Activated CD8-positive, alpha-beta memory T cell treated with anti-CD3 and anti-CD28 coated beads for 48 hours (primary cell): ENCODE data around the gene UNG.
"Not testable (repeated sequence)": the region's sequence is repeated elsewhere in the genome, so short reads cannot be mapped to it uniquely, and the experiment has no call there.

Source experiments
- DNase-seq, 3 experiments: peaks; one replicate each; pipeline ENCODE4 v3.0.0-alpha.2; 2020; ENCODE audit warnings: low read depth in 2 of 3, low spot score in 2 of 3

The UNG gene

DNA sequence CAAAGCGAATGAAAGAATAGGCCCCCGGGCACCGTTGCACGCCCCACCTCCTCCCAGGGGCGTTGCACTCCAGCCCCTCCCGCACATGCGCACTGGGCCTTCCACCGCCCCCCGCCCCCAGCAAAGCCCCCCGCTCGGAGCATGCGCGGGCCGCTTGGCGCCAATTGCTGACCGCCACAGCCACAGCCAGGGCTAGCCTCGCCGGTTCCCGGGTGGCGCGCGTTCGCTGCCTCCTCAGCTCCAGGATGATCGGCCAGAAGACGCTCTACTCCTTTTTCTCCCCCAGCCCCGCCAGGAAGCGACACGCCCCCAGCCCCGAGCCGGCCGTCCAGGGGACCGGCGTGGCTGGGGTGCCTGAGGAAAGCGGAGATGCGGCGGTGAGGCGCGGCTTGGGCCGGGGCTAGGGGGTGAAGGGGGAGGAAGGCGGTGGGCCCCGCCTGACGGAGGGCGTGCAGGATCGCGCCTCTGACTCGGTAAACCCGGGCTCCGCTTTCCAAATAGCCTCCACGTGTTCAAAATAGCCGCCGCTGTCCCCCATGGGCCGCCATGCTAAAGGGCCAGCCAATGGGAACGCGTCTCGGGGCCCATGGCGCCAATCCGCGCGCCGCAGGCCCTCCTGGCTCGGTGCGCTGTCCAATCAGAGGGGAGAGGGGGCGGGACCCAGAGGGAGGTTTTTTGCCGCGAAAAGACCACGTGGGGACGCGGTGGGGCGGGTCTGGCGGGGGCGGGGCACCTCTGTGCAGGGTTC is at the start of gene UNG:
TSS of gene UNG (plus strand) at position 163 of the 748 bp plus-strand sequence. CDS start at position 246, 83 bp downstream.
- peak; percentile 89 to 95 (median 93) for DNase-seq

DNA sequence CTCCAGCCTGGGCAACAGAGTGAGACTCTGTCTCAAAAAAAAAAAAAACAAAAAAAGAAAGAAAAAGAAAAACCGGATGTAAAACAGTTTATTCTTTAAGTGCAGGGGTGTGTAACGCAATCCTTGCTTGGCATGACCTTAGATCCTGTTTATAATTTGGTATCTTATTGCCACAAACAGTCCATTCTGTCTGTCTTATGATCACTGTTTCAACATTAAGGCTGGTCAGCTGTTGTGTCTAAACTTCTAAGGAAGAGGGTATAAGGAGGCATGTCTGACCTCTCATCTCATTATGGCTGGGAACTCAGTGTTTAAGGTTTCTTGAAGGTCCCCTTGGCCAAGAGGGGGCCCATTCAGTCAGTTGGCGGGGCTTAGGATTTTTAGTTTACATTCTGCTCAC is 48.7 kb upstream of the UNG start:
- not testable (repeated sequence) for DNase-seq

DNA sequence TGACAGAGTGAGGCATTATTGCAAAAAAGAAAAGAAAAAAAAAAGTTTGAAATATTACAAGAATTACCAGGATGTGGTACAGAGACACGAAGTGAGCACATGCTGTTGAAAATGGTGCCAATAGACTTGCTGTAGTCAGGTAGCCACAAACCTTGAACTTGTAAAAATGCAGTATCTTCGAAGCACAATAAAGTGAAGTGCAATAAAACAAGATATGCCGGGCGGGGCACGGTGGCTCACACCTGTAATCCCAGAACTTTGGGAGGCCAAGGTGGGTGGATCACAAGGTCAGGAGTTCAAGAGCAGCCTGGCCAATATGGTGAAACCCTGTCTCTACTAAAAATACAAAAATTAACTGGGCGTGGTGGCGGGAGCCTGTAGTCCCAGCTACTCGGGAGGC is 47.6 kb upstream of the UNG start:
- DNase-seq: not testable (repeated sequence)

DNA sequence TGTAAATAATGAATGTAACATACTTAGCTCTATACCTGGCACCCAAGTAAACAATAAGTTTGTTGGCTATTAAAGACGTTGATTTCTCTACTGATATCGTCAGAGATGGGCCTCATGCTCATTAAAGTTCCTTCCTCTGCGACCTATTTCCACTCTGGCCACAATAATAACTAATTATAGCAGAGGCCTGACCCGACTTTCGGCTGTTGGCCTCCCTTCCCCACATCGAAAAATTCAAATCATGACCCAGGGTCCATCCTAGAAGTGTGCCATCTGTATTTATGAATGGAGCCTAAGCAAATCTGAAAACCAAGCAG is 45.3 kb upstream of the UNG start:
- no peak for DNase-seq

DNA sequence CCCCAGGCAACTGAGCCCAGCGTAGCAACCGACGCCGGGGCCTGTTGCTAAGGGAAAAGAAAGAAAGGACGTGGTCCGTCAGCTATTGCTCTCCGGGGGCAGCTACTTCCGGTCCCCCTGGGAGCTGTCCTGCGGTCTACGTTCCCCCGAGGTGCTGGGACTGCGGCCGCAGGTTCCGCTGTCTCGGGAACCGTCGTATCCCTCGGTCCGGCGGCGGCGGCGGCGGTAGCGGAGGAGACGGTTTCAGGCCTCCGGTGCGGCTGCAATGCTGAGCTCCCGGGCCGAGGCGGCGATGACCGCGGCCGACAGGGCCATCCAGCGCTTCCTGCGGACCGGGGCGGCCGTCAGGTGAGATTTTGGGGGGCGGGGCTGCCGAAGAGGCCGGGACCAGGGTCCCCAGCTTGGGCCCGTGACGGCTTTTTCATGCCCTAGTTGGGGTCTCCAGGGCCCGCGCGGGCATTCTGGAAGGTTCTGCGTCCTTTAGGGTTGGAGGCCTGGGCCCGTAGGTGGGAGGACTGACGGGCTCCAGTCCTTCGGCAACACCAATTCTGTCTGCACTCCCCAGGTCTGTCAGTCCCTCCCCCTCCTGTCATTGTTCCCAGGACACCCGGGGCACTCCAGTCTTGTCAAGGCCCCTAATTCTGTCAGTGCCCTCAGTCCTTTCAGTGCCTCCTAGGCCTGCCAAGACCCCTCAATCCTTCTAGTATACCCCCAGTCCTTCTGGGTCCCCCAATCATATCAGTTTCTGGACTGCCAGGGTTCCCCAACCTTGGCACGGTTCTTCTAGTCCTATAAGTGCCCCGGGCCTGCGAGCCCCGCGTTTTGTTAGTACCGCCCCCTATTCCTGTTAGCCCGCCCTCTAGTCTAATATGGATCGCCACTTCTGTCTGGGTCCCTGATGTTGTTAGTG is 44.7 kb upstream of the UNG start, which contains the start of gene USP30:
TSS of gene USP30 (plus strand) at position 163 of the 910 bp plus-strand sequence. CDS start at position 266, 103 bp downstream.
- peak; percentile 57 to 66 (median 65) for DNase-seq

DNA sequence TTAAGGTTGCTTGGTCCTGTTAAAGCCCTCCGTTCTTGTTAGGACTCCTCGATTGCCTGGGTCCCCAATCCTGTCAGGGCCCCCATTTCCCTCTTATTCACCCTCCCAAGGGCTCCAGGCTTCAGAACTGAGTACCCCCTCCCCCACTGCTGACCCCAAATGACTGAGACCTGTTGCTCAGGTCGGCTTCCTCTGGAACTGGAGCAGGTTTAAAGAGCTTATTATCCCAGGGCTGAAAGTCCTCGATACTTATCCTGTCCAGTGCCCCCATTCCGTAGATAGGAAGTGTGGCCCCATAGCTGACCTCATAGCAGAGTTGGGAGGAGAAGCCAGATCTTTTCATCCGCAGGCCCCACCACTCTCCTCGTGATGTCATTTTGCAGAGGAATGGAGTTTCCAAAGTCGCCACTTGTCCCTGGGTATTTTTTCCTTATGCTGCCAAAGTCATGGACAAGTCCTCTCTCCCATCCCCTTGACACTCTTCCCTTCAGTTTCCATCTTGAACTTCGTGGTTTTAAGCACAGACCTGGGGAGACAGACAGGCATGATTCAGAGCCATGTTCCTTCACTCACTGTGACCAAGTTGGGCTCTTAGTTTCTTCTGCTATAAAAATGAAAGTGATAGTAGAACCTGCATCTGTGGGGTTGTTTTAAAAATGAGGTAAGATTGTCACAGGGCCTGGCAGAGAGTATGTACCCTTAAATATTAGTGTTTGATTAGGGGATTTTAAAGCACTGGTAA is 43.8 kb upstream of the UNG start:
- no peak for DNase-seq

DNA sequence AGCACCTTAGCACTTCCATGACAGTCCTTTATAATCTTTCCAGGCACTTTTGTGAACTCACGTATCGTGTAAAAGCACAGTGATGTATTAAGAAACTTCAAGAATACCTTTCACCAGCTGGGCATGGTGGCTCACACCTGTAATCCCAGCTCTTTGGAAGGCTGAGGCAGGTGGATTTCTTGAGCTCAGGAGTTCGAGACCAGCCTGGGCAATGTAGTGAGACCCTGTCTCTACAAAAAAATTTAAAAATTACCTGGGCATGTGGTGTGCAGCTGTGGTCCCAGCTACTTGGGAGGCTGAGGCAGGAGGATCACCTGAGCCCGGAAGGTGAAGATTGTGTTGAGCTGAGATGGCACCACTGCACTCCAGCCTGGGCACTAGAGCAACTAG is 43.3 kb upstream of the UNG start:
- not testable (repeated sequence) for DNase-seq

DNA sequence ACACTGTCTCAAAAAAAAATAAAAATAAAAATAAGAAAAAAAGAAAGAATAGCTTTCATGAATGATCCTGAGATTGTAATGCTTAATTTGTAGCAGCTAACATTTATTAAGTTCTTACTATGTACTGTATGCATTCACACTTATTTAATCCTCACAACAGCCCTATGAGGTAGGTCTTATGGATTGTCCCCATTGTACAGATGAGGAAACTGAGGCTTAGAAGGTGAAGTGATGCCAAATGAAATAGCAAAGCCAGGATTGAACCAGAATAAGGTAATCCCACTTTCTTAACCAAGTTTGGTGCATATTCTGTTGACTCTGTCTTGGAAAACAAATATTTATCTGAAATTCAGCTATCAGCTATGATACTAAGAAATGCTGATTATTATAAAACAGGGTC is 42.9 kb upstream of the UNG start:
- DNase-seq: no peak

DNA sequence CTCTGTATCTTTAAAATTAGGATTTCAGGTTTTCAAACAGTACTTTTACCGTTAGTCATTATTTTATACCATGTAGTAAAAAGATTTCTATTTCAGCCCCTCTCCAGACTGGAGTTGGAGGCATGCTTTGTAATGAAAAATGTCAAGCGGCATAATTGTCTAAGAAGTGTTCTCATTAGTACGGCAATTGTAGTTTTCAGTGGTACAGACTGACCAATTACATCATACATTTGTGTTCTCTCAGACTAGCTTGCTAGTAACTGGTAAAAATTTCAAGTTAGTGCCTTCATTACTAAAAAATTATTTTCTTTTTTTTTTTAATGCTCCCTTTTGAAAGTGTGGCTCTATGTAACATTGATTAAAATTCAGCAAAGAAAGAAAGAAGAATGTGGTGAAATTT is 40.5 kb upstream of the UNG start:
- DNase-seq: no peak

DNA sequence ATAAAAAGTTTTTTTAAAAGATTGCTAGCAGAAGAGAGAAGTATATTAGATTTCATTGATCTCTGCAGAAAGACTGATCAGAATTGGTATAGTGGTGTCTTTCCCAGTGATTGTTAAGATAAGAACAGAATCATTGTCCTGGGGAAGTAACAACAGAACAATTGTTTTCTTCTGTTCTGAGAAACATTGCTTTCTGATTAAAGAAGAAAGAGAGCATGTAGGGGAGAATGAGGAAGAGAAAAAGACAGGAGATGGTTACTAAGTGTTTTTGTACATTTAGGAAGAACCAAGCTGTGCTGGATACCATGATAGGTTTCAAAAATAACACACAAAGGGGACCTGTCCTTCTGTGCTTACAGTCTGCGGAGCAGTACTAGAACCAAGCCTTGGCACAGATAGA is 40.0 kb upstream of the UNG start:
- DNase-seq: no peak

DNA sequence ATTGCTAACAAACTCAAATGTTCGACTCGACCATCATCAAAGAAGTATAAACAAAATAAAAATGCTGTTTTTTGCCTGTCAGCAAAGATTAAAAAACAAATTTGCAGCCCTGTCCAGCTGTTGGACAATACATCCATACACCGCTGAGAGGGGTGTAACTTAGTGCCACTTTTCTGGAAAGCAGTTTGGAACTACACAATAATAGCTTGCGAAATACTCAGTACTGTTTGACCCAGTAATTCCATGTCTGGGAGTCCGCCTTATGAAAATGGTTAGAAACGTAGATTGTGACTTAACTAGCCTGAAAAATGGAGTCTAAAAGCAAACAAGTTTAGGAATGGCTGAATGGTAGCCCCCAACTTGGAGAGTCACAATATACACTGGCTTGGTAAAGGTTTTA is 38.6 kb upstream of the UNG start:
- DNase-seq: no peak

DNA sequence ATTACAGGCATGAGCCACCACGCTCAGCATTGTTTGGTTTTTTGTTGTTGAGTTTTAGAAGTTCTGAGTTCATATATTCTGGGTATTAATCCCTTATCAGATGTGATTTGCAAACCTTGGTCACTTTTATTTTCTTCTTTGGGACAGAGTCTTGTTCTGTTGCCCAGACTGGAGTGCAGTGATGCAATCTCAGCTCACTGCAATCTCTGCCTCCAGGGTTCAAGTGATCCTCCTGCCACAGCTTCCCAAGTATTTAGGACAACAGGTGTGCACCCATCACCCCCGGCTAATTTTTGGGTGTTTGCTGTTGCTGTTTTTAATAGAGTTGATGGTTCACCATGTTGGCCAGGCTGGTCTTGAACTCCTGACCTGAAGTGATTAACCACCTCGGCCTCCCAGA is 33.3 kb upstream of the UNG start:
- DNase-seq: no peak

DNA sequence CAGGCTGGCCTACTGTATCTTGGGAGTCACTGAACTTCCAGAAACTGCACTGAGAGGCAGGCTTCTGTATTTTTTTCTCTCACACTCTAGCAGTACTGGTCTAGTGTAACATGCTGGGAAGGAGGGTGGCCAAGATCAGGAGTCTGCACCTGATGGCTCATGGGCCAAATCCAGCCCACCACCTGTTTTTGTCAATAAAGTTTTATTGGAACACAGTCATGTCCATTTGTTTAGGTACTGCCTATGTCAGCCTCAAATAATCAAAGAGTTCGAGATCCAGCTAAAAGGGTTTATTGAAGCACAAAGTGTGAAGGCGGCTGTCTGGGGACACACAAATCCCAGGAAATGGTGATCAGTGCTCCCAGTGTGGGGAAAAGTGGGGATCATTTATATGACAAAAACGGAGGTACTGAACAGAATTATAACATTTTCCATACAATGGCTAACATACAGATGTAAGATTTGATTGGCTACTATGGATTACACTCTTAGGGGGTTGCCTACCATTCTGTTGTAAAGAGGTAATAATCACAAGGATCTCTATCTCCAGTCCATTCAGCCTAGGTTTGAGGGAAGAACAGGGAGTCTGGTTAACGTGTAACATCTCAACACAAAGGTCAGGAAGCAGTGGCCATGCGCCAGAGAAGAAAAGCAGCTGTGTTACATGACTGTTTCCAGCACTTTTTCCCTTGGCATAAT is 32.1 kb upstream of the UNG start:
- no peak for DNase-seq

DNA sequence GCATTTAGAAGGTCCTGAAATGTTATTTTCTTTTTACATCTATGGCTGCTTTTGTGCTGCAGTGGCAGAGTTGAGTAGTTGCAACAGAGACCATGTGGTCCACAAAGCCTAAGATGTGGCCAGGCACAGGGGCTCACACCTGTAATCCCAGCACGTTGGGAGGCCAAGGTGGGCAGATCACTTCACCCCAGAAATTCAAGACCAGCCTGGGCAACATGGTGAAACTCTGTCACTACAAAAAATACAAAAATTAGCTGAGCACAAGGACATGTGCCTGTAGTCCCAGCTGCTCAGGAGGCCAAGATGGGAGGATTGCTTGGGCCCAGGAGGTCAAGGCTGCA is 31.6 kb upstream of the UNG start:
- DNase-seq: no peak

DNA sequence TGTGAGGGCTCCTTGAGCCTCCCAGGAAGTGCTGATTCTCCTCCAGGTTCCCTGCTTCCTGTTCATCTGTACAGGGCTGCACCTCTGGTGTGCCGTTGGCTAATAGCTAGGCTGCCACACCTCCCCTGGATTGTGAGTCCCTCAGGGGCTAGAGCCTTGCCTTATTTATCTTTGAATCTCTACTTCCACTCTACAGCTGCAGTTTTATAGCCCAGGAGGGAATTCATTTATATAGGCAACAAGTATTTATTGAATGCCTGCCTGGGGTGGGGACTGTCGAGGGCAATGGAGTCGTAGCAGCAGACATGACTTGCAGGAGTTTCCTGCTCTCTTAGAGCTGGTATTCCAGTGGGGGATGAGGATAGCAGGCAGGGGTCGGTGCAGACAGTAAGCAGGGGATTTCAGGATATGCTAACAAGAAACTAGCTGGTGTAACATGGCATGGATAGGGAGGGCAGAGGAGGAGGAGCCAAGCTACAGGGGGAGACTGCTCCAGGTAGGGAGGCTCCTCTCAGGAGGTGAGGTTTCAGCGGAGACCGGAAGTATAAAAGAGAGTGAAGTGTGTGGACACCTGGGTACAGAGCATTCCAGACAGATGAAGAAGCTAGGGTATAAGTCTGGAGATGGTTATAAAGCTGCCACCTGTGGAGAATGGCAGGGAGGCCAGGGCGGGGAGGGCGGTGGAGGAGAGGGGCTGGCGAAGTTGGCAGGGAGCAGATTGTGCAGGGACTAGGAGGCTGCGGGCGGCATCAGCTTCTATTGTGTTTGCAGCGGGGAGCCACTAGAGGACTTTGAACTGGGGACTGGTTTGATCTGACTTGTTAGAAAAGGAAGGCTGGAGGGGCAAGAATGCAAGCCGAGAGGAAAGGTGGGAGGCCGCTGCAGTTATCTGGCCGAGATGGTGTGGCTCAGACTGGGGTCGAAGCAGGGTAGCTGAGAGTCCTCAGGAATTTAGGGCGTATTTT is 27.8 kb upstream of the UNG start:
- DNase-seq: no peak

DNA sequence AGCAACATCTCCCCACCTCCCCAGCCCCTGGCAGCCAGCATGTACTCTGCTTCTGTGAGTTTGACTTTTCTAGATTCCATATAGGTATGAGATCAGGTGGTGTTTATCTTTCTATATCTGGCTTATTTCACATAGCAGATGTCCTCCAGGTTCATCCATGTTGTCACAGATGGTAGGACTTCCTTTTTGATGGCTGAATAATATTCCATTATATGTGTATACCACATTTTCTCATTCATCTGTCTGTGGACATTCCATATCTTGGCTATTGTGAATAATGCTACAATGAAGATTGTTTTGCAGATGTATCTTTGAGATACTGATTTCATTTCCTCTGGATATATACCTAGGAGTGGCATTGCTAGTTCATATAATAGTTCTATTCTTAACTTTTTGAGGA is 22.5 kb upstream of the UNG start:
- no peak for DNase-seq

DNA sequence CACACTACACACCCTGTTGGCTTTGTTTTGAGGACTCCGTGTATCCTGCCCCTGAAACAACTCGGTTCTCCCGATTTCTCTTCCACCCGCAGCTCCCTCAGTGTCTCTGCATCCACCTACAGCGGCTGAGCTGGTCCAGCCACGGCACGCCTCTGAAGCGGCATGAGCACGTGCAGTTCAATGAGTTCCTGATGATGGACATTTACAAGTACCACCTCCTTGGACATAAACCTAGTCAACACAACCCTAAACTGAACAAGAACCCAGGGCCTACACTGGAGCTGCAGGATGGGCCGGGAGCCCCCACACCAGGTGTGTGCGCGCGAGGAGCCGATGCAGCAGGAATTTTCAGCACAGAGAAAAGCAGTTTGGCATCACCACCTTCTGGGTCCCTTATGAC is 14.6 kb upstream of the UNG start:
- DNase-seq: no peak

DNA sequence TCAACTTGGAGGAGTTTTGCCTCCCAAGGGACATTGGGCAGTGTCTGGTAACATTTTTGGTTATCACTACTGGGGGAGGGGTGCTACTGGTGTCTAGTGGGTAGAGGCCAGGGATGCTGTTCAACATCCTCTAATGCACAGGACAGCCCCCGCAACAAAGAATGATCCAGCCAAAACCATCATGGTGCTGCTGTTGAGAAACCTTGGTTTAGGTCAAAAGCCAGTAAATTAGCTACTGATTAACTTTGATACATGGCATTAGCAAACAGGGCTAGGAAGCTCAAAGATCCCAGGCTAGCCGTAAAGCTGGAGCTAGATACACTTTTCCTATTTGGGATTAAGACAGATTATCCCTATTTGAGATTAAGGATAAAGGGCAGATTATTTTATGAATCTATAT is 13.0 kb upstream of the UNG start:
- DNase-seq: no peak

DNA sequence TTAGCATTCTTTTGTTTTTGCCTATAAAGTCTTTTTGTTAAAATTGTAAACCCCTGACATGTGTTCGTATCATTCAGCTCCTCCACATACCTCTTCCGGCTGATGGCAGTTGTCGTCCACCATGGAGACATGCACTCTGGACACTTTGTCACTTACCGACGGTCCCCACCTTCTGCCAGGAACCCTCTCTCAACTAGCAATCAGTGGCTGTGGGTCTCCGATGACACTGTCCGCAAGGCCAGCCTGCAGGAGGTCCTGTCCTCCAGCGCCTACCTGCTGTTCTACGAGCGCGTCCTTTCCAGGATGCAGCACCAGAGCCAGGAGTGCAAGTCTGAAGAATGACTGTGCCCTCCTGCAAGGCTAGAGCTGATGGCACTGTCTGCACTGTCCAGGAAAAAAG is 11.8 kb upstream of the UNG start:
- no peak for DNase-seq

DNA sequence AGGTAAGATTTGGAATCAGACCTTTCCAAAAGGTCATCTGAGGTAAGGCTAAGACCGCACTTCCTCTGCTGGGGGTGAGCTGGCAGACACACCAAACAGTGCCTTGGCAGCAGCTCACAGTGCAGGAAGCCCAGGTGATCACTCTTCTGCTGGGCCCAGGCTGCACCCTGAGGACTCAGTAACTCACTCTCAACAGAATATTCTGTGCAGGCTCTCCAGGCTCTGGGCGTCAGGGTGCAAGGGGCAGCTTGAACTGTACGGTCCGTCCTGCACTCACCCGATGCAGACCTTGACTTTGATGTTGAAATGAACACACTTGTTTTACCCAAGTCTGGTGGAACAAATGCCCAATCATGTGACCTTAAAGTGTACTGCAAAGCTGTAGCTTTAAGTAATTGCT is 10.1 kb upstream of the UNG start:
- DNase-seq: no peak
